Right lobe of liver (tissue), 6 donors: Measurements from ENCODE around the gene C2orf76. TPM values are rescaled to one million over a fixed set of nuclear protein-coding genes. Genes with fewer than 3 reads are reported as not detected.
A peak's percentile ranks its signal among the peaks of the same experiment; 100 is the strongest.
"Not testable (repeated sequence)": the region's sequence is repeated elsewhere in the genome, so short reads cannot be mapped to it uniquely, and the experiment has no call there.

Experiments used
- ATAC-seq, 4 donors: fragments of 200-7000 bp; cut with Tn5 transposase; one replicate each; pipeline ENCODE4 v1.9.1; 2020; ENCODE audit warnings: mild to moderate bottlenecking in 4 of 4, moderate library complexity in 4 of 4
- DNase-seq, 3 donors: peaks; one replicate each; pipeline ENCODE4 v3.0.0-alpha.2; 2020
- H3K27ac ChIP-seq, 3 donors: fragments of 200-600 bp; one replicate each; pipeline ENCODE4 v1.8.0; 2022
- H3K27me3 ChIP-seq, 2 donors: fragments of 200-600 bp; one replicate each; pipeline ENCODE4 v1.8.0; 2022
- H3K36me3 ChIP-seq, 4 donors: fragments of 200-600 bp; sonication (generic) in 1 of 4; one replicate each; pipeline versions ENCODE4 v1.5.1 to v1.8.0; 2017 to 2022; ENCODE audit warnings: control low read depth in 1 of 4
- H3K4me1 ChIP-seq, 4 donors: fragments of 200-600 bp; sonication (generic) in 1 of 4; one replicate each; pipeline versions ENCODE4 v1.5.1 to v1.8.0; 2017 to 2022; ENCODE audit warnings: control low read depth in 1 of 4
- H3K4me3 ChIP-seq, 3 donors: fragments of 200-600 bp; one replicate each; pipeline ENCODE4 v1.8.0; 2022
- H3K9me3 ChIP-seq, 4 donors: fragments of 200-600 bp; sonication (generic) in 1 of 4; one replicate each; pipeline versions ENCODE4 v1.5.1 to v1.8.0; 2017 to 2022; ENCODE audit warnings: control low read depth in 1 of 4
- CTCF ChIP-seq, 4 donors: fragments of 200-600 bp in 3 of 4; fragments of 450-650 bp in 1 of 4; IDR thresholded peaks; one replicate each; pipeline versions ENCODE4 v1.5.1 to v1.8.0; 2016 to 2022; ENCODE audit warnings: antibody characterized with exemption in 4 of 4, mild to moderate bottlenecking in 2 of 4
- POLR2A ChIP-seq: fragments of 450-650 bp; IDR thresholded peaks from one replicate; pipeline ENCODE4 v1.6.1; 2017; ENCODE audit warnings: antibody characterized with exemption, mild to moderate bottlenecking
- WGBS: methylation state at CpG from one replicate; pipeline ENCODE4 v1.1.6; 2018; ENCODE audit warnings: low coverage, low lambda C conversion rate; ENCODE audit not compliant: insufficient coverage; ENCODE audit errors: missing lambda C conversion rate; 5-methylcytosine and 5-hydroxymethylcytosine counted together
- intact Hi-C, 2 donors: fragments of 100-400 bp; cut with DNase I; formaldehyde crosslinking; loops; one replicate each; pipeline versions ENCODE4 v1.11.2 to v1.14.1; 2022
- total RNA-seq, 6 experiments: library from RNA; depleted of rRNA in 2 of 6; stranded (reverse); fragments of >200 nt in 2 of 6; fragmentation: NEBNext Ultra II Directional in 3 of 6; extraction: Animal tissue kit (Norgen Biotek cat#: 25700) in 3 of 6; gene quantifications; one replicate each; pipeline versions ENCODE4 v1.1.0 to v1.2.4, GENCODE V29; 2016 to 2023
- donor health status: DM: no; HTN: yes; CAD: no.
- donor health status: DM: no; HTN: no; CAD: no.
- donor health status: DM: no; HTN: no; CAD: no.
- donor health status: DM: no; HTN: yes; CAD: no.
- donor health status: DM: no; HTN: yes; CAD: no.

The C2orf76 gene
- total RNA-seq, 6 experiments from 2014 or later = 2.6 to 5.5 (median 3.5) TPM

GRCh38 chr2:119376810-119377209 is 10.2 kb upstream of the C2orf76 start:
- TF ChIP-seq POLR2A (no peak), CTCF (IDR thresholded peaks at IDR 0.05) (no peak)
- 80% methylated on average over 1 of the region's 5 CpGs for WGBS
- Histone ChIP-seq H3K4me1 (peaks cover 0 to 3% (median 0%) of the 10 kb centered on the region in 4 donors), H3K36me3 (peaks cover 0 to 21% (median 14%) of the 10 kb centered on the region in 4 donors), H3K27me3 (no peaks in the 10 kb centered on the region), H3K9me3 (no peaks in the 10 kb centered on the region), H3K4me3 (no peak overlapping the region), H3K27ac (no peak overlapping the region)
- no peak for DNase-seq
- intact Hi-C loops = no loop called here
- ATAC-seq = peak in 1 of 4 donors; percentile 30

- H3K9me3 ChIP-seq, H3K4me3 ChIP-seq, DNase-seq, intact Hi-C loops, H3K27ac ChIP-seq, H3K4me1 ChIP-seq, ATAC-seq, H3K27me3 ChIP-seq: not testable (repeated sequence)
- 79% methylated on average over 4 of the region's 6 CpGs for WGBS
- peaks cover 0 to 25% (median 17%) of the 10 kb centered on the region in 4 donors for H3K36me3 ChIP-seq
Observed at GRCh38 chr2:119376406-119376805, 9.8 kb upstream of the C2orf76 start.

GRCh38 chr2:119373907-119374745 is 7.5 kb upstream of the C2orf76 start:
- intact Hi-C loops, H3K27me3 ChIP-seq, H3K4me3 ChIP-seq, ATAC-seq, DNase-seq, H3K27ac ChIP-seq, H3K9me3 ChIP-seq: not testable (repeated sequence)
- Histone ChIP-seq H3K36me3 (peaks cover 0 to 48% (median 37%) of the 10 kb centered on the region in 4 donors), H3K4me1 (peaks cover 0 to 16% (median 3%) of the 10 kb centered on the region in 4 donors)
- WGBS = 91% methylated on average over 5 of the region's 5 CpGs

GRCh38 chr2:119372778-119373568 is 6.3 kb upstream of the C2orf76 start:
- peaks cover 0 to 59% (median 40%) of the 10 kb centered on the region in 4 donors for H3K36me3 ChIP-seq
- no peak for TF ChIP-seq CTCF (IDR thresholded peaks at IDR 0.05)
- TF ChIP-seq POLR2A = no peak
- WGBS = 87% methylated on average over 6 of the region's 7 CpGs
- H3K27me3 ChIP-seq = no peaks in the 10 kb centered on the region
- no peak overlapping the region for H3K4me3 ChIP-seq
- peaks cover 0 to 27% (median 7%) of the 10 kb centered on the region in 4 donors for H3K4me1 ChIP-seq
- no peaks in the 10 kb centered on the region for H3K9me3 ChIP-seq
- intact Hi-C loops = no loop called here
- peak in 2 of 4 donors; percentile 13 to 18 for ATAC-seq
- no peak for DNase-seq
- H3K27ac ChIP-seq = no peak overlapping the region

- WGBS = 88% methylated on average over 5 of the region's 6 CpGs
- no peak overlapping the region for H3K27ac ChIP-seq
- DNase-seq = no peak
- TF ChIP-seq CTCF (IDR thresholded peaks at IDR 0.05) = no peak
- TF ChIP-seq POLR2A = no peak
- intact Hi-C loops = no loop called here
- no peak for ATAC-seq
- H3K27me3 ChIP-seq = no peaks in the 10 kb centered on the region
- peaks cover 0 to 30% (median 7%) of the 10 kb centered on the region in 4 donors for H3K4me1 ChIP-seq
- no peaks in the 10 kb centered on the region for H3K9me3 ChIP-seq
- H3K36me3 ChIP-seq = peaks cover 0 to 59% (median 40%) of the 10 kb centered on the region in 4 donors
- no peak overlapping the region for H3K4me3 ChIP-seq
Observed at GRCh38 chr2:119371111-119371510, 4.5 kb upstream of the C2orf76 start.
